GM19099 (cell line): ENCODE results near the gene ANKH.

Source experiments
- POLR2A ChIP-seq: IDR thresholded peaks from 3 replicates; pipeline ENCODE4 v1.6.1; 2011; ENCODE audit warnings: low read depth; ENCODE audit not compliant: insufficient read length; ENCODE audit errors: extremely low read depth

The ANKH gene

GRCh38 chr5:14850419-14851049 is 21.0 kb downstream of the ANKH start:
- TF ChIP-seq POLR2A = no peak

DNA sequence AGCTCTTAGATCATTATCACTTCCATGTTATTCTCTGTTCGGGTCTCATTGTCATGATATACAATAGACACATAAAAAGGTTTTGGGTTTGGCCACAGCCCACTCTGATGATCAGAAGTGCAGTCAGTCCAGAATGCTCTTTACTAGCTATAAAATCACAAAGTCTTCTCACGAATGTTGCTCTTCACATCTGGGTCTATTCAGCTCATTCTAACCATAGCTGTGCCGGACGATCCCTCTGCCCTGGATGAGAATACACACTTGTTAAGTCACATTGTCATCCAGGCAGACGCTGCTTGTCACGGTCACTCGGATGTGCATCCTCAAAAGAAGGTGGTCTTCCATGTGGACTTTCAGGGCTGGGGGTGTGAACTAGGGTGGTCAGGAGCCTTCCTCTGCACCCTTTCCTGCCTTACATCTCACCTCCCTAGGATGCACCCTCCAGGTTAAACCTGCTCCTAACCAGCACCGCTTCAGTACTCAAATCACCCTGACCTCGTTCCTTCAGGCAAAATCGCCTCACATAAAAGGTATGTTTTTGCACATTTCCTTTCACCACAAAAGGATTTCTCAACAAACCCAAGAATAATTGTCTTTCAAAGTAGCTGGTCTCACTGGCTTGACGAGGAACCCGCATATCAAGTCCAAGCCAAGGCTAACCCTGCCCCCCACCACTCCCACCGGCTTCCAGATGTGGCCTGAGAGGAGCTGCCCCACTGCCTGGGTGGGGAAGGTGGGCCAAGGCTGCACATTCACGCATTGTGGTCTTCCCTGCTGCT is 21.9 kb downstream of the ANKH start:
- no peak for TF ChIP-seq POLR2A

DNA sequence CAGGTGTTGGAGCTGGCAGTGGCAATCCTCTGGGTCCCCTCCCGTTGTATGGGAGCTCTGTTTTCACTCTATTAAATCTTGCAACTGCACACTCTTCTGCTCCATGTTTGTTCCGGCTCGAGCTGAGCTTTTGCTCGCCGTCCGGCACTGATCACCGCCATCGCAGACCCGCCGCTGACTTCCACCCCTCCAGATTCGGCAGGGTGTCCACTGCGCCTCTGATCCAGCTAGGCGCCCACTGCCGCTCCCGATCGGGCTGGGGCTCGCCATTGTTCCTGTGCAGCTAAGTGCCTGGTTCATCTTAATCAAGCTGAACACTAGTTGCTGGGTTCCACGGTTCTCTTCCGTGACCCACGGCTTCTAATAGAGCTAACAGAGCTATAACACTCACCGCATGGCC is 23.2 kb downstream of the ANKH start:
- no peak for TF ChIP-seq POLR2A

GRCh38 chr5:14847471-14847870 is 24.1 kb downstream of the ANKH start:
- TF ChIP-seq POLR2A = no peak

- TF ChIP-seq POLR2A = no peak
These were observed 29.5 kb downstream of the ANKH start for GRCh38 chr5:14842117-14842516.

GRCh38 chr5:14840624-14841023 is 31.0 kb downstream of the ANKH start:
- no peak for TF ChIP-seq POLR2A

GRCh38 chr5:14838396-14839319 is 32.9 kb downstream of the ANKH start:
- no peak for TF ChIP-seq POLR2A

DNA sequence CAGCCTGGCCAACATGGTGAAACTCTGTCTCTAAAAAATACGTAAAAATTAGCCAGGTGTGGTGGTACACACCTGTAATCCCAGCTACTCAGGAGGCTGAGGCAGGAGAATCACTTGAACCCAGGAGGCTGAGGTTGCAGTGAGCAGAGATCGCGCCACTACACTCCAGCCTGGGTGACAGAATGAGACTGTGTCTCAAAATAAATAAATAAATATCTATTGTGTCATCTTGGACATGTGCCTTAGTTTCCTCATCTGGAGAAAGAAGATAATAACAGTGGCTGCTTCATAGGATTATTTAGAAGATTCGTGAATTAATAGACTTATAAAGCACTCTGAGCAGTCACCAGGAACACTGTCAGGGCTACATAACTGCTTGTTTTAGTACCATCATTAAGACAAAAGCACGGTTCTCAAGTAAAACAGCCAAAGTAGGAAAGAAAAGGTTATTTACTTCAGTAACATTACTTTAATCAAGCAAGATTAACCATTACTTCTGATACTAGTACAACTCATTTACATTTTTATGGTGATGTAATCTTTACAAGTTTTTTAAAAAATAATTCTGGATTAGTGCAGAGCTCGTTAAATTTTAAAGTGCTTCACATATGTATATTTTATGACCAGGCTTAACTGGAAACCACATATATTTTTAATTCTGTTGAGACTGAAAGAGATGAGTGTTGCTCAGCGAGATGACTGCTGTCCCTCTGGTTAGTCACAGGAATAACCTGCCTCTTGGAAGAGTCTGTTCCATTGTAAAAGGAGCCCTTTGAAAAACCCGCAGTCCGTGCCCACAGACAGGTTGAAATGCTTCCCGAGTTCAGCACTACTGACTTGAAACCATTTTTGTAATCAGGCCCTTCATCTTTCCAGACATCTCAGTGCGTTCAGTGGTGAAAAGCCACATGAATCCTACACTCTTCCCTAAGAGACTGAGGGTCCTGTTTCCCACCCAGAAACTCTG is 36.7 kb downstream of the ANKH start:
- TF ChIP-seq POLR2A = no peak

GRCh38 chr5:14834062-14834461 is 37.5 kb downstream of the ANKH start:
- TF ChIP-seq POLR2A = no peak

- no peak for TF ChIP-seq POLR2A
These were observed 40.6 kb downstream of the ANKH start for GRCh38 chr5:14831006-14831338.

- TF ChIP-seq POLR2A = no peak
These were observed 41.2 kb downstream of the ANKH start for GRCh38 chr5:14830210-14831005.

DNA sequence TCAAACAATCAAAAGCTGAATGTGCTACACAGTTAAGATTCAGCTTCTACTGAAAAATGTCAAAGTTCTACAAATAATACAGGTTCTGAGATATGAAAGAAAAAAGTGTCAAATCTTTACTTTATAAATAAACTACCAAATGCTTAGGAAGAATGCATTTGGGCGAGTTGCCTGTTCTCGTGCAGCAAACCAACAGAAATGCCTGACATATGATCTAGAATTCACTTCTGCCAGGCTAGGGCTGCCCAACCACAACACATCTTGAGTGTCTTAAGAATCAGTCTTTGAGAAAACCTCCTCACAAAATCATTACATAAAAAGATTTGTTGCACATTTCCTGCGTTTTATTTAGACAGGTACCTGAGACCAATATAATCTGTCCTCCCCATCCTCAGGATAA is 42.2 kb downstream of the ANKH start:
- TF ChIP-seq POLR2A = no peak

DNA sequence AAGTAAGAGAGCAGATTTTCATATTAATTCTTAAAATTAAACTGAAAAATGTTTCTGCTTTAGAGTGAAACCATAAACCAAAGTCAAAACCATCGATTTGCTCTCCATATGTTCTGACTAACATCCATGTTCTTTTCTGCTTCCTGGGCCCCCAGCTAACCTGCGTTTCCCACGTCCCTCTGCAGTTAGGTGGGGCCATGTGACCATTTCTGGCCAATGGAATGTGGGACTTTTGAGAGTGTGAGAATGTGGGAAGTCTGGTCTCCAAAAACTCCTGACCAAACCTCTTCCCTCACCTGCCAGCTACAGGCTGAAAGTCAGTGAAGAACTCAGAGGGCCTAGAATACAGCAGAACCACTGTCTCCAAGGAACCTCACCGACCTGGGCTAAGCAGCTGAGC is 44.9 kb downstream of the ANKH start:
- TF ChIP-seq POLR2A = no peak

GRCh38 chr5:14825977-14826376 is 45.6 kb downstream of the ANKH start:
- TF ChIP-seq POLR2A = no peak
